ENCODE data around the gene PGC.

Gene PGC

DNA sequence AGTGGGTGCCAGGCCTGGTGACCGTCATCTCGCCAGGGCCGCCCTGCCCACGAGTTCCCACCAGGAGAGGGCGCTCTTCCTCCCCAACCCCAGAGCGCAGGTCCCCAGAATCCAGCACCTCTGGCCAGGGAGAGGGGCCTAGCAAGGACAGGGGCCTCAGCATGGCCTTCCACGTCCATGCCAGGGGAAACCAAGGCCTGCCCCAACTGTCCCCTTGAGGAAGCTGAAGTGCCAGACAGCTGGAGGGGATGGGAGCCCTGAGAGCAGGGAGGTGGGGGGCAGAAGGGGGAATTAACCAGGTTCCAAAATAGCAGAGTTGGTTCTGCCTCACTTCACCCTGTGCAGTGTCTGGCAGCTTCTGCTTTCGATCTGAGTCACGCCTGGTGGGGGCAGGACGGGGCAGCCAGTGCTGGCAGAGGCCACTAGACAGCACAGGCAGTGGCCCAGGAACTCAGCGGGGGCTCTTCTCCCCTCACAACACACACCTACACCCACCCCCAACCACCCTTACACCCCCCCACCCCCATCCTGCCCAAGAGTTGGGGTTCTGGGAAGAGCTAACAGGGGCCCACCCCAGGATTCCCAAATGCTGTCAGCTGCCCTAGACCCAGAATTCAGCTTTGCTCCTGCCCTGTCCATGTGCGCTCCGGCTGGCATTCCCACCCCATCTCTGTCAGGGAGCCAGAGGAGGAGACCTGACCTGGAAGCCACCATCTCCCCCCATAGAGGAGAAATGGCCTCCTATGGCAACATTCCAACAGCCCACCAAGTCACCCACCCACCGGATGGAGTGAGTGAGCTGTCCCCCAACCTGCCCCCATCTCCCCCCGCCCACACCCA, 41.0 kb downstream of the PGC start:
- DNase-seq (ENCODE audit: low read depth, low spot score), result no peak
- TF ChIP-seq POLR2AphosphoS5 (IDR thresholded peaks at IDR 0.05; ENCODE audit: borderline replicate concordance, low read depth, low read length), result no peak
- no peak for TF ChIP-seq EZH2 (IDR thresholded peaks at IDR 0.05)
- no peak for TF ChIP-seq FOXP2 (optimal IDR thresholded peaks at IDR 0.05; ENCODE audit: control extremely low read depth, extremely low read length, insufficient read depth)
- H3K36me3 ChIP-seq (ENCODE audit: insufficient read depth, low read length), result no peaks in the 10 kb centered on the region
- H3K9me3 ChIP-seq (ENCODE audit: low read depth, low read length), result no peaks in the 10 kb centered on the region
- H3K27ac ChIP-seq, result no peak overlapping the region
- H3K9ac ChIP-seq (ENCODE audit: insufficient read length), result no peak overlapping the region
- H3K4me3 ChIP-seq, result no peak overlapping the region

DNA sequence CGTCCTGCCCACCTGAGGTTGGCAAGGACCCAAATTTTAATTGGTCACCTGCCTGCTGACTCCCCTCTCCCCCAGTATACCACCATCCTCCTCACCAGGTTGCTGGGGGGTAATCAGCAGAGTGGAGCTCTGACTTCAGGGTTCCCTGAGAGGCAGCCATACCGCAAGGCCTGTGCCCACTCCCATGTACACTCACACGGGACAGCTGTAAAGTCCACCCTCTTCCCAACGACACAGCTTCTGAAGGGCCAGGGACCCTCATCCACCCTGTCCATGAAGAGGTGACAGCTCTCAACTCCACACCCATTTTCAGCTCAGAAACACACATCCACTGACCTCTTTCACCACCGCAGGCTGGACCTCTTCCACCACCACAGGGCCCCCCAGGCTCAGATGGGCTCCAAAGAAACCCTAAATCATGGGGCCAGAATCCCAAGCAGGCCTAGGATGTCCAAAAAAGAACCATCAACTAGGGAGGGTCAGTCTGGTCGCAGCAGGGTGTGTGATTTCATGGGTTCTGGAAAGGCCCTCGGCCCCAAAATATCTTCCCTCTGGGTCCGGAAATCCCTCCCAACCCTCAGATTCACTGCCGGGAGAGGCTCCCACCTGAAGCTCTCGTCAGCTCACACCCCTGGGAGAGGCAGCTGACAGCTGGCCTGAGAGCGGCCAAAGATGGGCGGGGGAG, 41.7 kb downstream of the PGC start:
- Histone ChIP-seq H3K9me3 (ENCODE audit: low read depth, low read length) (no peaks in the 10 kb centered on the region), H3K9ac (ENCODE audit: insufficient read length) (no peak overlapping the region), H3K4me3 (no peak overlapping the region), H3K27ac (no peak overlapping the region), H3K36me3 (ENCODE audit: insufficient read depth, low read length) (no peaks in the 10 kb centered on the region)
- DNase-seq (ENCODE audit: low read depth, low spot score), result no peak
- TF ChIP-seq FOXP2 (optimal IDR thresholded peaks at IDR 0.05; ENCODE audit: control extremely low read depth, extremely low read length, insufficient read depth) (no peak), POLR2AphosphoS5 (IDR thresholded peaks at IDR 0.05; ENCODE audit: borderline replicate concordance, low read depth, low read length) (no peak), EZH2 (IDR thresholded peaks at IDR 0.05) (no peak)

DNA sequence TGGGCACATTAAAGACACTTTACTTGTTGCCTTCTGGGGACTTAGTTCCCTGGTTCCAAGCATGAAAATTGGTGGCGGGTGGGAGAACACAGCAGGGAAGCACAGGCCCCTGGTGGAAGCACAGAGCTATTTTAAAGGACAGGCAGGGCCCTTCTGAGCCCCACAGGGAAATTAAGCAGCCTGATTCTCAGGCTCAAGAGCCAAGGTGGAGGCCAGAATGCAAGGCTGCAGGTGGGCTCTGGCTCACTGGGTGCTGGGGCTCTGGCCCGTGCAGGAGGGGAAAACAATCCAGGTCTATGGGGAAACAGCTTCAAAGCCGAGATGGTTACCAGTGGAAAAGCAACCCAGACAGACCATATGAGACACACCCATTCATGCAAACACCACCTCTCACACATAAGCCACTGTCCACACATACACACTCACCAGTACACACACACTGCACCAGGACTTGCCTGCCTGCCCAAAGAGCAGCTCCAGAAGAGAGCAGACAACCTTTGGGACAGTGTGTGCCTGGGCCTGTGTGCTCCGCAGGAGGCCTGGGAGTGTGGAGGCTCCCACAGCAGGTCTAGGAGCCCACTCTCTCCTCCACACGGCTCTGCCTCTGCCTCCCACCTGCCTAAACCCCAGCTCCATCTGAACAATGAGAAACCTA, 42.4 kb downstream of the PGC start:
- H3K9me3 ChIP-seq (ENCODE audit: low read depth, low read length), result no peaks in the 10 kb centered on the region
- no peaks in the 10 kb centered on the region for H3K36me3 ChIP-seq (ENCODE audit: insufficient read depth, low read length)
- no peak overlapping the region for H3K27ac ChIP-seq
- no peak overlapping the region for H3K4me3 ChIP-seq
- no peak for DNase-seq (ENCODE audit: low read depth, low spot score)
- H3K9ac ChIP-seq (ENCODE audit: insufficient read length), result no peak overlapping the region
- TF ChIP-seq POLR2AphosphoS5 (IDR thresholded peaks at IDR 0.05; ENCODE audit: borderline replicate concordance, low read depth, low read length) (no peak), EZH2 (IDR thresholded peaks at IDR 0.05) (no peak), FOXP2 (optimal IDR thresholded peaks at IDR 0.05; ENCODE audit: control extremely low read depth, extremely low read length, insufficient read depth) (no peak)

DNA sequence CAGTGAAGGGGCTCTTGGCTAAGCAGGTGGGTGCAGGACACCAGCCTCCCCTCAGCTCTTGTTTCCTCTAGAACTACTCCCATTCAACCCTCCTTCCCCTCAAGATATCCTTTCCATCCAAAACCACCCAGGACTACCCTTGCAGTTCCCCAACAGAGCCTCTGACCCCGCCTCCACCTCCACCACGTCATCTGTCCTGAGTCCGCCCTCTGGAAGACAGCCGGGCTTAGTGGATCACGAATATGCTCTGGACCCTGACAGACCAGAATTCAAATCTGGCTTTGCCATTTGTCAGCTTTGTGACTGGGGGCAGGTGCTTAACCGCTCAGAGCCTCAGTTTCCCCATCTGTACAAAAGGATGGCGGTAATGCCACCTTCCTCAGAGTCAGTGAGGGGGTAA, 43.2 kb downstream of the PGC start:
- no peak overlapping the region for H3K9ac ChIP-seq (ENCODE audit: insufficient read length)

DNA sequence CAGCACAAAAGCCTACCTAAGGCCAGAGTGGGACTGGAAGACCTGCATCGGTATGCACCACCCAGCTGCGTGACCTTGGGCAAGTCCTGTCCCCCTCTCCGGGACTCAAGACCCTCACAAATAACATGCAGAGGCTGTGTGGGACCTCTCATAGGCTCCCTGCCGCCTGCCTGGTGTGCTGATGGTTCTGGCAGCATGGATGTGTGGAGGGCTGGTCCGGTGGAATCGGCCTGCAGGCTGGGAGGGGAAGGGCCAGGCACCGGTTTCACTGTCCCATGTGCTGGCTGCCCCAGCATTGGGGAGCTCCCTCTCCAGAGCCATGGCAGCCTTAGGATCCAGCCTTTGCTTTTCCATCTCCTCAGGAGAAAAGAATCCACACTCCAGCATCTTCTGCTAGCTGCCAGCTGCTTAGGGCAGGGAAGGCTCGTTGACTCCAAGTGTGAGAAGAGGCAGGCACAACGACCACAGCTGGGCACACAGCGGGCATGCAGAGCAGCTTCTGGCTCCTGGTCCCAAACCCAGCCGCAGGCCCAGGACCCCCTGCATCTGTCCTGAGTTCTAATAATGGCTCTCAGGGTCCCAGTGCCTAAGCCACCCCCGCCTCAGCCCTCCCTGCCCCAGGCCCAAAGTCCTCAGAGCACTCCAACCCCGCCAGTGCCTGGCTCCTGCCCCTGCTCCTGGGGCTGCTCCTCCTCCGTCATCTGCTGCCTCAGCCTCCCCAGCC, 44.3 kb downstream of the PGC start:
- TF ChIP-seq POLR2AphosphoS5 (IDR thresholded peaks at IDR 0.05; ENCODE audit: borderline replicate concordance, low read depth, low read length), result no peak
- TF ChIP-seq FOXP2 (optimal IDR thresholded peaks at IDR 0.05; ENCODE audit: control extremely low read depth, extremely low read length, insufficient read depth), result no peak
- no peak for TF ChIP-seq EZH2 (IDR thresholded peaks at IDR 0.05)
- no peak overlapping the region for H3K27ac ChIP-seq
- no peaks in the 10 kb centered on the region for H3K36me3 ChIP-seq (ENCODE audit: insufficient read depth, low read length)
- no peaks in the 10 kb centered on the region for H3K9me3 ChIP-seq (ENCODE audit: low read depth, low read length)
- no peak overlapping the region for H3K9ac ChIP-seq (ENCODE audit: insufficient read length)
- no peak overlapping the region for H3K4me3 ChIP-seq
- DNase-seq (ENCODE audit: low read depth, low spot score), result no peak

More for the DNA sequence above, 43.2 kb downstream of the PGC start:
- DNase-seq (ENCODE audit: low read depth, low spot score), result no peak
- no peaks in the 10 kb centered on the region for H3K36me3 ChIP-seq (ENCODE audit: insufficient read depth, low read length)
- TF ChIP-seq POLR2AphosphoS5 (IDR thresholded peaks at IDR 0.05; ENCODE audit: borderline replicate concordance, low read depth, low read length) (no peak), FOXP2 (optimal IDR thresholded peaks at IDR 0.05; ENCODE audit: control extremely low read depth, extremely low read length, insufficient read depth) (no peak), EZH2 (IDR thresholded peaks at IDR 0.05) (no peak)
- no peaks in the 10 kb centered on the region for H3K9me3 ChIP-seq (ENCODE audit: low read depth, low read length)
- H3K4me3 ChIP-seq, result no peak overlapping the region
- H3K27ac ChIP-seq, result no peak overlapping the region

DNA sequence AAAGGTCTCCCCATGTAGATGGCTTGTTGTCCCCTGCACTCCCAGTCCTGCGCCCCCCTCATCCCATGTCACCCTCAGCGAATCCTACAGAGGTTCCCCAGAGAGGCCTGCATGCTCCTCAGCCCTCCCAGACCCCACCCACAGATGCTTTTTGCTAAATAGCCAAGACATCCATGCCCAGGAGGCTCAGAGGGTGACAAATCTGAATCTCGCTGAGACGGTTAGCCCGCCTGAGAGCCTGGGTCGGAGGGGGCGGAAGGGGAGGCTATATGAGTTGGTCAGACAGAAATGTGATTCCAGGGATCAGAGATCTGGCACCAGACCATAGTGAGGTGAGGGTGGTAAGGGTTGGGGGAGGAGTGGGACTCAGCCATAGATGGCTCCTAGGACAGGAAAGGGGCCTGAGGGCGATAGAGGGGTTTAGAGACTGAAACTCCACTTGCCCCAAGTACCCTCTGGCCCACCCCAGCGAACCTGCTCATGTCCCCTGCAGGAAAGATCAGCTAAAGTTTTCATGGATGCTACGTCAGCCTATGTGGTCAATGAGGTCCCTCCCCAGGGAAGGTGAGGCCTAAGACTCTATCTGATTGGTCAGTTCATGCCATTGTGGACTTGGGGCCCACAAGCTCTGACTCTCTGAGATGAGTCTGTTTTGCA, 45.0 kb downstream of the PGC start:
- Histone ChIP-seq H3K4me3 (no peak overlapping the region), H3K36me3 (ENCODE audit: insufficient read depth, low read length) (no peaks in the 10 kb centered on the region), H3K27ac (no peak overlapping the region), H3K9ac (ENCODE audit: insufficient read length) (no peak overlapping the region), H3K9me3 (ENCODE audit: low read depth, low read length) (no peaks in the 10 kb centered on the region)
- DNase-seq (ENCODE audit: low read depth, low spot score), result no peak
- TF ChIP-seq EZH2 (IDR thresholded peaks at IDR 0.05), result no peak
- TF ChIP-seq FOXP2 (optimal IDR thresholded peaks at IDR 0.05; ENCODE audit: control extremely low read depth, extremely low read length, insufficient read depth), result no peak
- no peak for TF ChIP-seq POLR2AphosphoS5 (IDR thresholded peaks at IDR 0.05; ENCODE audit: borderline replicate concordance, low read depth, low read length)

DNA sequence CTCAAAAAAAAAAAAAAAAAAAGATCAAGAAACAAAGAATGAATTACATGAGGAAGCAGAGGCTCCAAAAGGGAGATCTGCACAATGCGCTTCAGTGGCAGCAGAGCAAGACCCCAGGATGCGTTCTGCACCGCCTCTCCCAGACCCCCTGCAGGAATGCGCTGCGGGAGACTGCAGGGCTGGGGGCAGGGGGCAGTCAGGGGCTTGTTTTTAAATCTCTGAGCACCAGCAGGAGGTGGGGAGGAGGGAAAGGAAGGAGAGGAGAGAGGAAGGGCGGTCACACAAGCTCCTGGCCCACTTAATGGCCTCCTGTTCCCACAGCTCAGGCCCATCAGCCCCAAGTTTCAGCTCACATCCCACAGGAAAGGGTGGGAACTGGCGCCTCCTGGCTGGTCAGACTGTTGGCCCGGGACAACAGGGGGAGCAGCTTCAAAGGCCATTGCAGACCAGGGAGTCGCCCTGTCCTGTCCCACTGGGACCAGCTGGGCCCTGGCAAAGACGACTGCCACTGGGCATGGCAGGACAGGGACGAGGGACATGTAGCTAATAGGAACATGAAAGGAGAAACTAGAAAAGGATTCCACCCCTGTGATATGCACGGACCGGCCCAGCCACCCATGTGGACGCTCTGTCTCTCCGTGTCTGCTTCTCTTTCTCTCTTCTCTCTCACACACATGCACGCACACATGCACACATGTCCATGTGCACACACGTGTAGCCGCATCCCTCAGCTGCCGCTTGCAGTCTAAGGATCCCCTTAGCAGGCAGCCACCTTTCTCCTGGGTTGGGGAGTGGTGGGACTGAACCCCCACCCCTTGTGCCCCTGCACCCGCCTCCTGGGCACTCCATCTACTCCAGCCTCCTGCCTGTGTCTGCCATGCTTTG, 46.5 kb downstream of the PGC start:
- H3K9me3 ChIP-seq (ENCODE audit: low read depth, low read length), result no peaks in the 10 kb centered on the region
- no peak overlapping the region for H3K27ac ChIP-seq
- DNase-seq (ENCODE audit: low read depth, low spot score), result no peak
- H3K4me3 ChIP-seq, result no peak overlapping the region
- no peaks in the 10 kb centered on the region for H3K36me3 ChIP-seq (ENCODE audit: insufficient read depth, low read length)
- TF ChIP-seq POLR2AphosphoS5 (IDR thresholded peaks at IDR 0.05; ENCODE audit: borderline replicate concordance, low read depth, low read length), result no peak
- TF ChIP-seq EZH2 (IDR thresholded peaks at IDR 0.05), result no peak
- TF ChIP-seq FOXP2 (optimal IDR thresholded peaks at IDR 0.05; ENCODE audit: control extremely low read depth, extremely low read length, insufficient read depth), result no peak
- H3K9ac ChIP-seq (ENCODE audit: insufficient read length), result no peak overlapping the region
